Omental fat pad (tissue), 4 donors: Measurements from ENCODE around the gene SPATA3. TPM values are rescaled to one million over a fixed set of nuclear protein-coding genes. Genes with fewer than 3 reads are reported as not detected.
"Not testable (repeated sequence)": the region's sequence is repeated elsewhere in the genome, so short reads cannot be mapped to it uniquely, and the experiment has no call there.

Experiments
- ATAC-seq: fragments of 150-250 bp; one replicate; pipeline ENCODE4 v1.9.1; 2016; ENCODE audit warnings: mild to moderate bottlenecking, moderate library complexity; ENCODE audit not compliant: low FRiP score
- DNase-seq: peaks from one replicate; pipeline ENCODE4 v3.0.0-alpha.2; 2019; ENCODE audit warnings: low spot score
- CTCF ChIP-seq, 3 donors: fragments of 450-650 bp; IDR thresholded peaks; one replicate each; pipeline ENCODE4 v1.5.1; 2016 to 2017; ENCODE audit warnings: antibody characterized with exemption in 3 of 3, mild to moderate bottlenecking in 3 of 3, moderate library complexity in 2 of 3
- total RNA-seq, 4 donors: library from RNA; depleted of rRNA; stranded (reverse); fragments of >200 nt; gene quantifications; one replicate each; pipeline ENCODE4 v1.1.0, GENCODE V29; 2016

The SPATA3 gene
- total RNA-seq, 4 donors from 2014 or later: not detected

DNA sequence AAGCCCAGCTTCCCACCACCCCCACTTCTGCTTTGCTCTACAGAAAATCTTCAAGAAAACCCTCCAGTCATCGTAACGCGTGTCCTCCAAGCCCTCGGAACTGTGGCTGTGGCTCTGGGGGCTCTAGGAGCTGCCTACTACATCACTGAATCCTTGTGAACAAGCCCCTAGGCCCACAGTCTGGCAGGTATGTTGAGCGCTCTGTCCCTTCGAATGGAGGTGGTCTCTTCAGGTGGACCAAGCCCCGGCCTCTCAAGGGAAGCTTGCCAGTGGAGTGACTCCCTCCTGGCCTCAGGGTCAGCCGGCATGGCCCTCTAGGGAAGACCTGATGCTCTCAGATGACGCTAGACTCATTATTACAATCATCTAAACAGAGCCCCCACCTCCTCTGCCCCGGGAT, 6.7 kb downstream of the SPATA3 start:
- no peak for ATAC-seq
- DNase-seq: no peak
- TF ChIP-seq CTCF (IDR thresholded peaks at IDR 0.05): no peak

DNA sequence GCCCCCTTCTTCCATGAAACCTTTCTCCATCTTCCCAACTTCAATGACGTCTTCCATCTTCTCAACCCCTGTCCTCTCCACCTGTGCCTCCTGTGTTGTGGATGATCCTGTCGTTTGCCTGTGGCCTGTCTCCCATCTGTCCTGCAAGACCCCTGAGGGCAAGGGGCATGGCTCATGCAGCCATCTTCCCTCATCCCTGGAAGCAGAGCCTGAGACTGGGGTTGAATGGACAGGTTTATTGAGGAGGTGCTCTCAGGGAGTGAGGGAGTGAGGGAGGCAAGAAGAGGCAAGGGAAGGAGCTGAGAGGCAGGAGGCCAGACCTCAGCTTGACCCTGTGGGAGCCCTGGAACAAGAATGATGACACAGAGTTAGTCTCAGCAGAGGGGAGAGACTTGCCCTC, 7.3 kb downstream of the SPATA3 start:
- DNase-seq (no peak), ATAC-seq (no peak)
- TF ChIP-seq CTCF (IDR thresholded peaks at IDR 0.05): no peak

GRCh38 chr2:231004930-231005329, 9.0 kb downstream of the SPATA3 start:
- DNase-seq, ATAC-seq: not testable (repeated sequence)

- no peak for TF ChIP-seq CTCF (IDR thresholded peaks at IDR 0.05)
- DNase-seq (no peak), ATAC-seq (no peak)
These were observed 11.6 kb downstream of the SPATA3 start for GRCh38 chr2:231007286-231008098.

DNA sequence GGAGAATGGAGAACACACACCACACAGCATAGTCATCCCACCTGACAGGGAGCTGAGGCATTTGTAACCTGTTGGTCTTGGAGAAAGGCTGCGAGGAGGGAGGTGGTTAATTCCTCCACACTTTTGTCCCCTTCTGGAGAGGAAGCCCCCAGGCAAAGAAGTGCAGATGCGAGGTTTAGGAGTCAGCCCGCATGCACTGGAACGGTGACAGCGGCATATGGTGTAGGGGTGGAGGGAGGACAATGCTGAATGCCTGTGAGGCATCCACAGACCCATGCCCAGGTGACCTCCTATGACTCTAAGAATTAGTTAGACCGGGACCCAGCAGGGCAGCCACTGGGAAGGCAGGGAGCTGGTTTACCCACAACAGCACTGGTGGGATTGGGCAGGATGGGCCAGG, 12.2 kb downstream of the SPATA3 start:
- ATAC-seq: no peak
- DNase-seq: no peak
- TF ChIP-seq CTCF (IDR thresholded peaks at IDR 0.05): no peak

DNA sequence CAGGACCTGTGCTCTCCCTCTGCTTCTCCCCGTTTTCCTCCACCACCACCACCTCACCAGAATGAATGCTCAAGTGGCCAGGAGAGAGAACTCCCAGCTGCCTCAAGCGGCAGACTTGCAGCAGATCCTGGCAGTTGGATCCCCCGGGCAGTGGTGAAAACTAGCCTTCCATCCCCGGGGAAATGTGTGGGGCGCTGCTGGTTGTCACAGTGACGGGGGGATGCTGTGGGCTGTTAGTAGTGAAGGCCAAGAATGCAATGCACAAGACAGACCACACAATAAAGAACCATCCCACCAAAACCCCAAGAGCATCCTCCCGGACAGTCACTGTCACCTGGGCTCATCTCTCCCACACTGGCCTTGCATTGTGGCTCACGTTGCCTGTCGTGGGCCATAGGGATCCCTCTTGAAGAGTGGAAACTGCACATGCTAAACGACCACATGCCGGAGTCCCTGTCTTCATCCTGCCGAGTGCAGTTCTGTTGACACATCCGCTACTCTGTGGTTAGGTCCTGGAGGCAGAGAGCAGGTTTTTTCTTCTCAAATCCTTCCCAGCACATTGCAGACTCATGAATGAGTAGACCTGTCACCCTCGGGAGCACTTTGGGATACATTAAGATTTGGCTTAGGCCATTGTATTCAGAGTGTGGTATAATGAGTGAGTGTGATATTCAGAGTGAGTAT, 13.5 kb downstream of the SPATA3 start:
- TF ChIP-seq CTCF (IDR thresholded peaks at IDR 0.05): no peak
- DNase-seq (no peak), ATAC-seq (no peak)

DNA sequence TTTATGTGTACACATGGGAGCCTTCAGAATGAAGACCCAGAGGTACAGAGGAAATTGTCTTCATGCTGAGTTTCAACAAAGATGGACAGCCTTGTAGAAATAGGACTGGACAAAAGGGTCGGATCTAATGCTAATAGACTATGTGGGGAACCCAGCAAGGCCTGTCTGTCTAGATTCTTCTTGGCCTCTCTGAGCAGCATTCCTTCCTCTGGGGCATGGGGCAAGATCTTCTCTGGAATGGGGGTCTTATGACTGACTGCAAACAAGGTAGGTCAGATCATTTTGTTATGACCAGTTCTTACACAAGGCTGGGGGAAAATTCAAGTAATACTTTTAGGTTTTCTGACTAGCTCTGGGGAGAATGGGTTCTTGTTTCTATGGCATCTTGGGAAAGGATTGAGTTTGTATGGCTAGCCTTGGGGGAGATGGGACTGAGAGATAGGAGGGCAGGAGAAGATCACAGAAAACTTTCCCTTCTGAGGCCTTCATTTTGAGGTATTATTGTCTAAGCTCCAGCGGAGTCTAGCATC, 14.3 kb downstream of the SPATA3 start:
- DNase-seq (no peak), ATAC-seq (no peak)
- no peak for TF ChIP-seq CTCF (IDR thresholded peaks at IDR 0.05)
